Measurements from ENCODE around the gene GDF2.

DNA sequence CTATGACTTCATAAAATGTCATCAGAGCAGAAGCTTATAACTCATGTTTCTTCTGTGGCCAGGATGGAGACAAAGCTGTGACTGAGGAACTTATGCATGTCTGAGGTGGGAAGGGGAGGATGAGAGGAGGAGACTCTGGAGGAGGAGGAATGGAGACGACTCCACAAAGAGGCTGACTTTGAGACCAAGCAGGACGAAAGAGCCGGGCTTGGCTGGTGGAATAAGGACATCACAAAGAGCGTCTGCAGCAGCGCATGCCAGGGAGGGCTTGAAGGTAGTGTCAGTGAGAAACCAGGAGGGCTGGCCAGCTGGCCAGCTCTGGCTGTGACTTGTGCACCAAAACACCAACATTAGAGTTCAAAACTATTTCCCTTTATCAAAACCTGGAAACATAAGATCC is 6.1 kb upstream of the GDF2 start:
- TF ChIP-seq CTCF (IDR thresholded peaks at IDR 0.05) (no peak), ZFX (IDR thresholded peaks at IDR 0.05; ENCODE audit: borderline replicate concordance) (no peak)

All from 22Rv1 (cell line).